Ishikawa (cell line): Measurements from ENCODE around the gene TMEM19.

Experiments used
- CEBPB ChIP-seq: IDR thresholded peaks from 2 replicates; pipeline ENCODE4 v1.6.1; 2012
- CREB1 ChIP-seq: IDR thresholded peaks from 2 replicates; pipeline ENCODE4 v1.6.1; 2012; ENCODE audit warnings: low read depth
- EGR1 ChIP-seq: IDR thresholded peaks from 2 replicates; pipeline ENCODE4 v1.6.1; 2012
- EP300 ChIP-seq: IDR thresholded peaks from 2 replicates; pipeline ENCODE4 v1.6.1; 2012; ENCODE audit warnings: borderline replicate concordance
- FOXM1 ChIP-seq: IDR thresholded peaks from 2 replicates; pipeline ENCODE4 v1.6.1; 2012; ENCODE audit warnings: low read depth, borderline replicate concordance
- MAX ChIP-seq: IDR thresholded peaks from 2 replicates; pipeline ENCODE4 v1.6.1; 2012
- NFIC ChIP-seq: IDR thresholded peaks from 2 replicates; pipeline ENCODE4 v1.6.1; 2012
- RAD21 ChIP-seq: IDR thresholded peaks from 2 replicates; pipeline ENCODE4 v1.6.1; 2012; ENCODE audit warnings: low read depth
- REST ChIP-seq: IDR thresholded peaks from 2 replicates; pipeline ENCODE4 v1.6.1; 2012; ENCODE audit warnings: low read depth, mild to moderate bottlenecking
- TAF1 ChIP-seq: IDR thresholded peaks from 2 replicates; pipeline ENCODE4 v1.6.1; 2012; ENCODE audit warnings: low read depth, mild to moderate bottlenecking
- TEAD4 ChIP-seq: IDR thresholded peaks from 2 replicates; pipeline ENCODE4 v1.6.1; 2012
- USF1 ChIP-seq: IDR thresholded peaks from 2 replicates; pipeline ENCODE4 v1.6.1; 2012
- YY1 ChIP-seq: IDR thresholded peaks from 2 replicates; pipeline ENCODE4 v1.6.1; 2012; ENCODE audit warnings: low read depth
- ZBTB7A ChIP-seq: IDR thresholded peaks from 2 replicates; pipeline ENCODE4 v1.6.1; 2012; ENCODE audit warnings: low read depth

- no peak for TF ChIP-seq EP300
- TF ChIP-seq REST: no peak
- no peak for TF ChIP-seq EGR1
- TF ChIP-seq YY1: no peak
- TF ChIP-seq MAX: no peak
- no peak for TF ChIP-seq TAF1
- TF ChIP-seq USF1: no peak
- no peak for TF ChIP-seq CREB1
- TF ChIP-seq TEAD4: no peak
- no peak for TF ChIP-seq CEBPB
- TF ChIP-seq RAD21: no peak
- no peak for TF ChIP-seq FOXM1
- no peak for TF ChIP-seq NFIC
- TF ChIP-seq ZBTB7A: no peak
Observed at GRCh38 chr12:71655495-71655894, 30.4 kb upstream of the TMEM19 start.
